NCI-H1105 treated with DMSO at 0.1 percent for 48 hours (cell line): ENCODE measurements around the gene NUCB1.
A peak's percentile ranks its signal among the peaks of the same experiment; 100 is the strongest.

ENCODE experiments used
- DNase-seq: peaks from one replicate; lab custom pipeline; 2025; lab: John Stamatoyannopoulos, UW

The NUCB1 gene

DNA sequence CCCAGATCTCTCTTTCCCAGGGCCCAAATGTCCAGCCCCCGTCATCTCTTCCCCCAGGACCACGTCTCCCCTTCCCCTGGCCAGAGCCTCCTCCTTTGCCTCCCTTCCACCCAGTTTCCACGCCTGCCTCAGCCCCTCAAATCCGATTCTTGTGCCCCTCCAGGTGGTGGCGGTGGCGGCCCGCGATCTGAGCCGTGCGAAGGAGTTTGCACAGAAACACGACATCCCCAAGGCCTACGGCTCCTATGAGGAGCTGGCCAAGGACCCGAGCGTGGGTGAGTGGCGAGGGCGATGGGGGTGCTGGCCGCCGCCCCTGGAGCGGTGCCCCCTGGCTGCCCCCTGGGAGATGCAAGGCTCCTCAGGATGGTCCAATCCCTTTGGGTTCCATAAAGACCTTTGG is 34.7 kb downstream of the NUCB1 start:
- DNase-seq: no peak

DNA sequence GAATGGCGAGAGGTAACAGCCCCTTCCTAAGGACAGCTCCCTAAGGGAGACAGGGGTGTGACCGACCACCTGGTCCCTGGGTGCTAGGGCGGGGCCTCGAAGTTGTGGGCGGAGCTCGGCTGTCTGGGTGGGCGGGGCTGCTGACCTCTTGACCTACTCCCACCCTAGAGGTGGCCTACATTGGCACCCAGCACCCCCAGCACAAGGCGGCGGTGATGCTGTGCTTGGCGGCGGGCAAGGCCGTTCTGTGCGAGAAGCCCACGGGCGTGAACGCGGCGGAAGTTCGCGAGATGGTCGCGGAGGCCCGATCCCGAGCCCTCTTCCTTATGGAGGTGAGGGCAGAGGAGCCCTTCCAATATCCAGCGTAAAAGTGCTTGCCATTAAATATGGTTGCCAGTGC is 35.8 kb downstream of the NUCB1 start:
- no peak for DNase-seq

DNA sequence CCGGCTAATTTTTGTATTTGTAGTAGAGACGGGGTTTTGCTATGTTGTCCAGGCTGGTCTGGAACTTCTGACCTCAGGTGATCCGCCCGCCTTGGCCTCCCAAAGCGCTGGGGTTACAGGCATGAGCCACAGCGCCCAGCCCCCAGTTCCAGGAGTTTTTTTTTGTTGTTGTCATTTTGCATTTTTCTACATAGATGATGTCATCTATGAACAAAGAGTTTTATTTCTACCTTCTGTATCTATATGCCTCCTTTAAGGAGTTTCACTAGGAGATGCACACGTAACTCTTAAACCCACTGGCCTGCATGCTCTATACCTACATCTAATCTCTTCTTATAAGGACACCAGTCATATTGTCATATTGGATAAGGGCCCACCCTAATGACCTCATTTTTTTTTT is 38.1 kb downstream of the NUCB1 start:
- DNase-seq: no peak

DNA sequence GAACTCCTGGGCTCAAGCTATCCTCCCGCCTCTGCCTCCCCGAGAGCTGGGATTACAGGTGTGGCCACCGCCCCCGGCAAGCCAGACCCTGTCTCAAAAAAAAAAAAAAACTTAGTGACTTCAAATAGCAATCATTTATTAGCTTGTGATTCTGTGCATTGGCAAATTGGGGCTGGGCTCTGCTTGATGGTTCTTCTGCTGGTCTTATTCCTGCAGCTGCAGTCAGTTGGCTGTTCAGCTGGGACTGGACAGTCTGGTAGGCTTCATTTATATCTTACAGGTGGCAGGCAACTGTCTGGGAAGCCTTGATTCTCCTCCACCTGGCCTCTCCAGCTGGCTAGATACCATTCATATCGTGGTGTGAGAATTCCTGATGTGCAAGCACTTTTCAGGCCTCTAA is 40.8 kb downstream of the NUCB1 start:
- no peak for DNase-seq

DNA sequence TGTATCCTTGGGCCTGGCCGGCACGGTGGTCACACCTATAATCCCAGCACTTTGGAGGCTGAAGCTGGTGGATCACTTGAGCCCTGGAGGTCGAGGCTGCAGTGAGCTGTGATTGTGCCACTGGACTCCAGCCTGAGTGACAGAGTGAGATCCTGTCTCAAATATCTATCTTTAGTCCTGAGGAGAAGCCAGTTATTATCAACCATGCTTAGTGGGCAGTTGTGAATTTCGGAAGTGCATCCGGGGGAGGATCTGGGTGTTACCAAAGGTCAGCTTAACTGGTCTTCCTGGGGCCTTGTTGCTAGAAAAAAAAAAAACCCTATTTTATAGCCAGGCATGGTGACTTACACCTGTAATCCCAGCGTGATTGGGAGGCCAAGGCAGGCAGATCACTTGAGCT is 43.0 kb downstream of the NUCB1 start:
- DNase-seq: no peak

DNA sequence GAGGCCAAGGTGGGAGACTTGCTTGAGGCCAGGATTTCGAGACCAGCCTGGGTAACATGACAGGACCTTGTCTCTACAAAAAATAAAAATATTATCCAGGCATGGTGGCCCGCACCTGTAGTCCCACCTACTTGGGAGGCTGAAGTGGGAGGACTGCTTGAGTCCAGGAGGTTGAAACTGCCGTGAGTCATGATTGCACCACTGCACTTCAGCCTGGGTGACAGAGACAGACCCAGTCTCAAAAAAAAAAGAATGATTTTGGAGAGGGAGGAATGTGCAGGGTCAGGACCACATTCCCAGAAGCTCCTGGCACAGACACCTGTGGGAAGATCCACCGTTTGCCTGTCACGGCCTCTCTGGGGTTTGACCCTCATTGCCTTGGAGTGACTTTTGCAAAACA is 45.3 kb downstream of the NUCB1 start:
- no peak for DNase-seq

DNA sequence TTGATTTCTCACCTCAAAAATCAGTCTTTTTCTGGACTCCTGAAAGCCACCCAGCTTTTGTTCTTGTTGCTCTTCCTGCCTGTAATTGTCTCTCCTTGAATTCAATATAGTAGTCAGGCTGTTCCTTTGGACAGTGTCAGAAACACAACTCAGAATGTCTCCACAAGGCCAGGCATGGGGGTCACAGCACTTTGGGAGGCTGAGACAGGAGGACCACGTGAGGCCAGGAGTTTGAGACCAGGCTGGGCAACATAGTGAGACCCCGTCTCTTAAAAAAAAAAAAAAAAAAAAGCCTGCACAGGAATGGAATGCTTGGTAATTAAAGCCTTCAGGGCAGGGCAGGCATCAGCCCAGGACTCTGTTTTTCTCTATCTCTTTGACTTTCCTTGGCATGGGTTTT is 45.7 kb downstream of the NUCB1 start:
- DNase-seq: no peak

DNA sequence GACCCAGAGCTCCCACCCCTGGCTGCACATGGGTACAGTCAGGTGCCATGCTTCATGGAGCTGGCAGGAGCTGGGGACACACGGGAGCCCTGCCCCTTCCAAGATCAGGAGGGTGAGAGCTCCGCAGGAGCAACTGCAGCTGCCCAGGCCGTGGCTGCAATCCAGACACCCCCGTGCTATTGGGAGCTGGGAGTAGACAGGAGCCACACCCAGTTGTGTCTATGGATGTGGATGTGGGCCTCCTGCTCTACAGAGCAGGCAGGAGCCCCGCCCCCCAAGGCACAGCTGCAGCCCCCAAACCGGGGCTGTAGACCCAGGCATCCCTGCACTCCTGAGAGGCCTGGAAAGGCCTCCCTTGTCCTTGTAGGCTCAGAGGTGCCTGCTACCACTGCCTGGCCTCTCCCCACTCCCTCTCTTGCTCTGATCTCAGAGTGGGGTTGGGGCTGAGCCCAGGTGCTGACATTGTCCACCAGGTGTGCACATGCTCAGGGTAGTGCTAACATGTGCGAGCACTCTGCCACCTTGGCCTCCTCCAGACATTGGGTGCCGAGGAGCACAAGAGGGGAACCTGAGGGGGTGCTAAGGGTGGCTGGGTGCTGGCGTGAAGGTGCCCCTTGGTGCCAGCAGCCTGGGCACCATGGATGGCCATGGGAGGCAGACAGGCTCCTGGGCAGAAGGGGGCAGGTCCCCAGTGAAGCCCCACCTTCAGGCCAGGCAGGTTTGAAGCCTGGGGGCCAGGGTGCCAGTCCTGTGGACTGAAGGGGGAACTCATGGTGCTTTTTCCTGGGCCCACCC is 46.5 kb downstream of the NUCB1 start:
- DNase-seq: no peak

DNA sequence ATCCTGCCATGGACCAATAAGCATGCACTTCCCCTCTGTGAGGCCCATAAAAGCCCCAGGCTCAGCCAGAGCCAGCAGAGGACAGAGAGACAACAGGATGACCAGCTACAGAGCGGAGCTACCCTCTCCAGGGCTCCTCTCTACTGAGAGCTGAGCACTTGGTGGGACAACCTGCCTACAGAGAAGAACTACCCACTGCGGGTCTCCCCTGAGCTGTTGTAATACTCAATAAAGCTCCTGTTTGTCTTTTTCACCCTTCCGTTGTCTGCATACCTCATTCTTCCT is 47.1 kb downstream of the NUCB1 start:
- DNase-seq: no peak

DNA sequence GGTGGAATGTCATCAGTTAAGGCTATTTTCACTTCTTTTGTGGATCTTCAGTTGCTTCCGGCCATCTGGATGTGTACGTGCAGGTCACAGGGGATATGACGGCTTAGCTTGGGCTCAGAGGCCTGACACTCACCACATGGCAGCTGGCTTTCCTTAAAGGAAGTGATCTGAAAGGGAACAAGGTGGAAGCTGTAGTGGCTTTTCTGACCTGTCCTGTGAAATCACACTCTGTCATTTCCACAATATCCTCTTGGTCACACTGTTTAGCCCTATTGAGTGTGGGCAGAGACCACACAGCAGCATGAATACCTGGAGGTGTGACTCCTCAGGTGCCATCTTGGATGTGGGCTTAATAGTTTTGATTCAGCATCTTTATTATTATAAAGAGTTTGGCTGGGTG is 50.0 kb downstream of the NUCB1 start:
- no peak for DNase-seq

DNA sequence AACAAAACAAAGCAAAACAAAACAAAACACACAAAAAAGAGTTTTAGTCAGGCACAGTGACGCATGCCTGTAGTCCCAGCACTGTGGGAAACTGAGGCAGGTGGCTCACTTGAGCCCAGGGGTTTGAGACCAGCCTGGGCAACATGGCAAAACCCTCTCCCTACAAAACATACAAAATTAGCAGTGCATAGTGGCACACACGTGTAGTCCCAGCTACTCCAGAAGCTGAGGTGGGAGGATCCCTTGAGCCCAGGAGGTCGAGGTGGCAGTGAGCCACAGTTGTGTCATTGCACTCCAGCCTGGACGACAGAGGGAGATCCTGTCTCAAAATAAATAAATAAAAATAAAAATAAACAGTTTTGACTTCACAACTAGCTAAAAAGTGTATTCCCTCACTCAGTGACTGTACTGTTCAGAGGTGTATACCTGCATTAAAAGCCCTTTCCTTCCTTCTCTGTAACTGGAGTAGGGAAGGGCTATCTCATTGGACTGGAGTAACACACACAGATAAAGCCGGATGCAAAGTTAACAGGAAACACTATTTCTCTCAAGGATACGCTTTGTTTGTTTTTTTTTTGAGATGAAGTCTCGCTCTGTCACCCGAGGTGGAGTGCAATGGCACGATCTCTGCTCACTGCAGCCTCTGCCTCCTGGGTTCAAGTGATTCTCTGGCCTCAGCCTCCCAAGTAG is 50.9 kb downstream of the NUCB1 start:
- DNase-seq: no peak

DNA sequence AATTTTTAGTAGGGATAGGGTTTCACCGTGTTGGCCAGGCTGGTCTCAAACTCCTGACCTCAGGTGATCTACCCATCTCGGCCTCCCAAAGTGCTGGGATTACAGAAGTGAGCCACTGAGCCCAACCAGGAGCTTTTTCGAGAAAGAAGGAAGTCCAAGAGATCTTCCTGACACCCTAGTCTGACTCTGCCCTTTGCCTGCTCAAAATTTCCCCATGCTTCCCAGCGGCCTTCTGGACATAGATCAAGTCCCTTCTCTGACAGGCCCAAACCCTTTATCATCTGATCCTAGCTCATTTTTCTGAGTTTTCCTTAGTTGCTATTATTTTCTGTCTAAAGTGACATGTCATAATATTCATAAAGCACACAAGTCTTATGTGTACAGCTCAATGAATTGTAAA is 53.0 kb downstream of the NUCB1 start:
- no peak for DNase-seq

DNA sequence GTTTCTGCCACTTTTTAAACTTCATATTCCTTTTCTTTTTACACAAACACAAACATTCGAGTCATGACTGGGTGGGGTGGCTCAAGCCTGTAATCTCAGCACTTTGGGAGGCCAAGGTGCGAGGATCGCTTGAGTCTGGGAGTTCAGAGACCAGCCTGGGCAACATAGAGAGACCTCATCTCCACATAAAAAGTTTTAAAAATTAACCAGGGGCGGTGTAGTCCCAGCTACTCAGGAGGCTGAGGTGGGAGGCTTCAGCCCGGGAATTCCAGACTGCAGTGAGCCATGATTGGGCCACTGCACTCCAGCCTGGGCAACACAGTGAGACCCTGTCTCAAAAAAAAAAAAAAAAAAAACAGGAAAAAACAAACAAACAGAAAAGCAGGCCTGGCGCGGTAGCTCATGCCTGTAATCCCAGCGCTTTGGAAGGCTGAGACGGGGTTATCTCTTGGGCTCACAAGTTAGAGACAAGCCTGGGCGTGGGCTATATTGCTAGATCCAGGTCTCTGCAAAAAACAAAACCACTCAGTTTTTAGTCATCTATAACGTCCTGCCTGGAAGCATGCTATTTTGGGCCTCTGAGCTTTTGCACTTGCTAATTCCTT is 54.0 kb downstream of the NUCB1 start:
- no peak for DNase-seq

DNA sequence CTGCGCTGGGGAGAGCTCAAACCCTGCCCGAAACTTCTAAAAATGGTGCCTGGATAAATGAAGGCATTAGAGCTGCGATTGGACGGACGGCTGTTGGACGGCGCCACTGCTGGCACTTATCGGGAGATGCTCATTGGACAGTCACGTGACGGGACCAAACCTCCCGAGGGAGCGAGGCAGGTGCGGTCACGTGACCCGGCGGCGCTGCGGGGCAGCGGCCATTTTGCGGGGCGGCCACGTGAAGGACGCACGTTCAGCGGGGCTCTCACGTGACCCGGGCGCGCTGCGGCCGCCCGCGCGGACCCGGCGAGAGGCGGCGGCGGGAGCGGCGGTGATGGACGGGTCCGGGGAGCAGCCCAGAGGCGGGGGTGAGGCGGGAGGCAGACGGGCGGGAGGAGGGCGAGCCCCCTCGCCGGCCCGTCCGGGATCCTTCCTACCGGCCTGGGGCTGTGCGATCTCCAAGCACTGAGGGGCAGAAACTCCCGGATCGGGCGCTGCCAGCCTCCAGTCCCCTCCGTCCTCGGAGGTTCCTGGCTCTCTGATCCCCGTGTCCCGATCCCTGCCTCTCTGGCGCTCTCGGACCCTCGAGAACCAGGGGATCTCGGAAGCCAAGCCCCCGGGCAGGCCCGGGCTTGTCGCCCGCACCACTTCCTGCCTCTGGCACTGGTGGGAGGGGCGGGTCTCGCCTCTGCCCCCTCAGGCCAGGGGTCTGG is 54.6 kb downstream of the NUCB1 start, which contains the start of gene BAX:
Gene BAX, plus strand, starts transcription at position 281 of the 713 bp plus-strand sequence. Its CDS starts 54 bp downstream, at position 335.
- DNase-seq: peak; percentile 97

DNA sequence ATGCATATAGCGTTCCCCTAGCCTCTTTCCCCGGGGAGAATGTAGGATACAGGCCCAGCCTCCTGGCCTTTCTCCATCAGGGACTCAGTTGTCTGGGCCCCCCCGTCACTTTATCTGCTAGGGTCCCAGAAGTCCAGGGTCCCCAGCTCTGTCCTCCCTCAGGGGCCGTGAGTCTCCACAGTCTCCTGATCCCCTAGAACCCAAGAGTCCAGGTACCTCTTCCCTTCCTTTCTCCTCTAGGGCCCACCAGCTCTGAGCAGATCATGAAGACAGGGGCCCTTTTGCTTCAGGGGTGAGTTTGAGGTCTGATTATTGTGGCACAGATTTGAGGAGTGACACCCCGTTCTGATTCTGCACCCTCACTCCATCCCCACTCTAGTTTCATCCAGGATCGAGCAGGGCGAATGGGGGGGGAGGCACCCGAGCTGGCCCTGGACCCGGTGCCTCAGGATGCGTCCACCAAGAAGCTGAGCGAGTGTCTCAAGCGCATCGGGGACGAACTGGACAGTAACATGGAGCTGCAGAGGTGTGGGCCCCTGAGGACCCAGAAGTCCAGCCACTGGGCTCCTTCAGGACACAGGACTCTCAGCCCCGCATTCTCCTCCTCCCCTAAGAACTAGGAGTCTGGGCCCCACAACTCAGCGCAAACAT is 55.3 kb downstream of the NUCB1 start:
- no peak for DNase-seq

DNA sequence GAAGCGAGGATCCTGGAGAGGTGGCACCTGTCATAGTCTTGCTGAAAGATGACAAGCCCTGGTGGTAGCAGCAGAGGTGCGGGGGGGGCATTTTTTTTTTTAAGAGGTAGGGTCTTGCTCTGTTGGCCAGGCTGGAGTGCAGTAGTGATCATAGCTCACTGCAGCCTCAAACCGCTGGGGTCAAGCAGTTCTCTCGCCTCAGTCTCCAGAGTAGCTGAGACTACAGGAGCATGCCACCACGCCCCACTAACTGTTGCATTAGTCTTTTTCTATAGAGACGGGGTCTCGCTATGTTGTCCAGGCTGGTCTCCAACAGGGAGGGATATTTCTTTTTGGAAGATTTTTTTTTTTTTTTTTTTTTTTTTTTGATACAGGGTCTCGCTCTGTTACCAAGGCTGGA is 57.9 kb downstream of the NUCB1 start:
- DNase-seq: no peak

DNA sequence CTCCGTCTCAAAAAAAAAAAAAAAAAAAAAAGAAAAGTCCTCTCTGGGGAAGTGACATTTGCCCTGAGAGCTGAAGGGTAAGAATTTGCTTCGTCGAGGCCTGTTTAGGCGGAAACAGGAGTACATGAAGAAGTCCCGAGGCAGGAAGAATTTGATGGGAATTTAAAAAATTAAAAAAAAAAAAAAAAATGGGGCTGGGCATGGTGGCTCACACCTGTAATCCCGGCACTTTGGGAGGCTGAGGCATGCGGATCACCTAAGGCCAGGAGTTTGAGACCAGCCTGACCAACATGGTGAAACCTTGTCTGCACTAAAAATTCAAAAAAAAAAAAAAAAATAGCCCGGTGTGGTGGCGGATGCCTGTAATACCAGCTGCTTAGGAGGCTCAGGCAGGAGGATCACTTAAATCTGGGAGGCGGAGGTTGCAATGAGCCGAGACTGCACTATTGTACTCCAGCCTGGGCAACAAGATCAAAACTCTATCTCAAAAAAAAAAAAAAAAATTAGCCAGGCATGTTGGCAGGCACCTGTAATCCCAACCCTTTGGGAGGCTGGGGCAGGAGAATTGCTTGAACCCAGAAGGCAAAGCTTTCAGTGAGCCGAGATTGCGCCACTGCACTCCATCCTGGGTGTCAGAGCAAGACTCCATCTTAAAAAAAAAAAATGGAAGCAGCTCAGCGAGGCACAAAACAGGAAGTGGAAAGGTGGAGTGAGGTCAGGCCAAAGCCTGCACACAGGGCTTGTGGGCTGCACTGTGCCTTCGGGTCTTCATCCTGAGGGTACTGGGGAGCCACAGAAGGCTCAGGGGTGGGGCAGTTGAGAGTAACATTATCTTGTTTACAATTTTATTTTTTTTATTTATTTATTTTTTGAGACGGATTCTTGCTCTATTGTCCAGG is 59.5 kb downstream of the NUCB1 start:
- DNase-seq: no peak

DNA sequence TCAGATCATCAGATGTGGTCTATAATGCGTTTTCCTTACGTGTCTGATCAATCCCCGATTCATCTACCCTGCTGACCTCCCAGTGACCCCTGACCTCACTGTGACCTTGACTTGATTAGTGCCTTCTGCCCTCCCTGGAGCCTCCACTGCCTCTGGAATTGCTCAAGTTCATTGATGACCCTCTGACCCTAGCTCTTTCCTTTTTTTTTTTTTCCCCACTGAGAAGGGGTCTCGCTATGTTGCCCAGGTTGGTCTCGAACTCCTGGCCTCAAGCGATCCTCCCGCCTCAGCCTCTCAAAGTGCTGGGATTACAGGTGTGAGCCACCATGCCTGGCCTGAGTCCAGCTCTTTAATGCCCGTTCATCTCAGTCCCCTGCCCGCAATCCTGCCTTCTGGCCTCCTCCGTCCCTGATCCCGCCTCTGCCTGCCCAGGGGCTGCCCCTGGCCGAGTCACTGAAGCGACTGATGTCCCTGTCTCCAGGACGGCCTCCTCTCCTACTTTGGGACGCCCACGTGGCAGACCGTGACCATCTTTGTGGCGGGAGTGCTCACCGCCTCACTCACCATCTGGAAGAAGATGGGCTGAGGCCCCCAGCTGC is 61.0 kb downstream of the NUCB1 start:
- no peak for DNase-seq

DNA sequence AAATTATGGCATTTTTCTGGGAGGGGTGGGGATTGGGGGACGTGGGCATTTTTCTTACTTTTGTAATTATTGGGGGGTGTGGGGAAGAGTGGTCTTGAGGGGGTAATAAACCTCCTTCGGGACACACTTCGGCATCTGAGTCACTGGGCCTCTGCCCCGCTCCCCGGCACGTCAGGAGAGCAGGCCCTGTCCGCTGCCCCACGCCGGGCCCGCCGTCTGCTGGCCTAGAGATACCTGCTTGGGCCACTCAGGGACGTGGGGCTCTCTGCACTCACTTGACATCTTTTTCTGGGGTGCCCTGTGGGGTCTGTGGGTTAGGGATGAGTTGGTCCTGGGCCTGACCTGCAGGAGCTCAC is 61.5 kb downstream of the NUCB1 start:
- DNase-seq: no peak

DNA sequence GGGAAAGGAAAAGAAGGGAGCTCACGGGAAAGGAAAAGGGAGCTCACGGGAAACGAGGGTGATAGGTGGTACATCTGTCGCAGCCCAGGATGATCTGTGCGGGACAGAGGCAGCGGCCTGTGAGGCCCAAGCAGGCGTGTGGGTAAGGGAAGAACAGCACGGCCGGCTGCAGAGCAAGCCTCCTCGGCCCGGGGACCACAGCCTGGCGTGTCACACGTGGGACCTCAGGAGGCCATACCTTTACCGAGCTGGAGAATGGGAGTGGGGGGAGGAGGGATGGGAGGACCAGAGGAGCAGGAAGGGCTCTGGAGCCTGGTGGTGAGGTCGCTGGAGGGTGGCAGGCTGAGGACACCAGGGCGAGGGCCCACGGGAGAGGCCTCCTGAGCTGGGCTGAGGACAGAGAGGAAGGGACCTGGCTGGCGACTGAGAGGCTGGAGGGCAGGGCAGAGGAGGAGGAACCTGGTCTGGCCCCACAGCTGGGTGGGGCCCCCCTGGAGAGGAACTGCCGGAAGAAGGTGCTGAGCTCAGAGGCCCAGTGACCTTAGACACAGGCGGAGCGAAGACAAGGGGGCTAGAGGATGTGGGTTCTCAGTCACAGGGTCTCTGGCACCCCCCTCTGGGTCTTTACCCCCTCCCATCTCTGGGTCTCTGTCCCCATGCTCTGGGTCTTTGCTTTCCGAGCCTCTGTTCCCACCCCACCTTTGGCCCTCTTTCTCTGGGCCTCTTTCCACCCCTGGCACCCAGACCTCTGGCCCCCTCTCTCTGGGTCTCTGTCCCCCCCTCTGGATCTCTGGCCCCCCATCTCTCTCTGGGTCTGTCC is 62.1 kb downstream of the NUCB1 start:
- no peak for DNase-seq
